ENCODE data around the gene NCMAP. TPM values are rescaled to one million over a fixed set of nuclear protein-coding genes. Genes with fewer than 3 reads are reported as not detected.
A peak's percentile ranks its signal among the peaks of the same experiment; 100 is the strongest.

NCMAP gene
- total RNA-seq, 2 experiments from 2014 or later, result 0.99 to 1.1 TPM

- no peak for DNase-seq (ENCODE audit: low spot score)
- Histone ChIP-seq H4K20me1 (ENCODE audit: insufficient read depth, low read length) (no peaks in the 10 kb centered on the region), H3K4me3 (ENCODE audit: low read depth, low read length, poor library complexity, severe bottlenecking) (peak overlapping the region; percentile 22), H3K79me2 (ENCODE audit: insufficient read depth, low read depth, low read length) (no peaks in the 10 kb centered on the region; the same call in 1 of the 2 replicates), H3K27ac (ENCODE audit: low read depth, low read length, poor library complexity, severe bottlenecking) (peak overlapping the region; percentile 23), H3K4me1 (ENCODE audit: insufficient read depth, low read length, poor library complexity, severe bottlenecking) (peaks cover 73% of the 10 kb centered on the region), H3K36me3 (ENCODE audit: insufficient read depth, low read length) (peaks cover 4% of the 10 kb centered on the region; the same call in 1 of the 2 replicates), H3K4me2 (ENCODE audit: low read length) (peak overlapping the region; percentile 56), H2AFZ (ENCODE audit: low read length) (peak overlapping the region; percentile 22; the same call in 1 of the 2 replicates), H3K9me3 (ENCODE audit: low read length) (no peaks in the 10 kb centered on the region), H3K9me2 (ENCODE audit: insufficient read depth, low read length) (no peaks in the 10 kb centered on the region)
- ChIA-PET POLR2A (interaction anchor here (0.5 to 1.9 kb wide), 5 partner anchors 9 to 253 kb away, joined by 3 to 7 read pairs (median 5); no protein-coding TSS in a partner anchor), CTCF (ENCODE audit: unreplicated experiment) (interaction anchor here (1.3 kb wide), 1 partner anchor 47 kb away, joined by 4 read pairs; no protein-coding TSS in a partner anchor)
- intact Hi-C loops (cut with micrococcal nuclease; ENCODE audit: unreplicated experiment), result no loop called here
- TF ChIP-seq CTCF (conservative IDR thresholded peaks at IDR 0.05; ENCODE audit: low read length), result no peak
- BruUV-seq (replicated peaks), result no TSS peak
Measured at GRCh38 chr1:24540051-24540905, 15.6 kb upstream of the NCMAP start.

- Histone ChIP-seq H3K4me1 (ENCODE audit: insufficient read depth, low read length, poor library complexity, severe bottlenecking) (peaks cover 73% of the 10 kb centered on the region), H3K9me2 (ENCODE audit: insufficient read depth, low read length) (no peaks in the 10 kb centered on the region), H4K20me1 (ENCODE audit: insufficient read depth, low read length) (no peaks in the 10 kb centered on the region), H3K36me3 (ENCODE audit: insufficient read depth, low read length) (peaks cover 4% of the 10 kb centered on the region; the same call in 1 of the 2 replicates), H3K4me3 (ENCODE audit: low read depth, low read length, poor library complexity, severe bottlenecking) (no peak overlapping the region), H3K79me2 (ENCODE audit: insufficient read depth, low read depth, low read length) (no peaks in the 10 kb centered on the region; the same call in 1 of the 2 replicates), H3K4me2 (ENCODE audit: low read length) (peak overlapping the region; percentile 56), H3K9me3 (ENCODE audit: low read length) (no peaks in the 10 kb centered on the region), H3K27ac (ENCODE audit: low read depth, low read length, poor library complexity, severe bottlenecking) (no peak overlapping the region), H2AFZ (ENCODE audit: low read length) (peak overlapping the region; percentile 22; the same call in 1 of the 2 replicates)
- CTCF ChIA-PET (ENCODE audit: unreplicated experiment), result interaction anchor here (0.5 to 1.3 kb wide), 2 partner anchors 39 to 46 kb away, joined by 3 to 4 read pairs; no protein-coding TSS in a partner anchor
- POLR2A ChIA-PET, result interaction anchor here (0.6 to 1.9 kb wide), 5 partner anchors 8 to 126 kb away, joined by 3 to 7 read pairs (median 5); partner anchors contain the start of gene NIPAL3
- intact Hi-C loops (cut with micrococcal nuclease; ENCODE audit: unreplicated experiment), result no loop called here
- DNase-seq (ENCODE audit: low spot score), result no peak
- no peak for TF ChIP-seq EZH2phosphoT487 (IDR thresholded peaks at IDR 0.05; ENCODE audit: borderline replicate concordance, low read depth, low read length)
- TF ChIP-seq CTCF (conservative IDR thresholded peaks at IDR 0.05; ENCODE audit: low read length), result no peak
- BruUV-seq (replicated peaks), result no TSS peak
Measured at GRCh38 chr1:24540906-24541710, 14.8 kb upstream of the NCMAP start.

Data from OCI-LY7 (cell line).